Neural progenitor cell (in vitro differentiated cells): ENCODE data around the gene LMNB1. TPM values are rescaled to one million over a fixed set of nuclear protein-coding genes. Genes with fewer than 3 reads are reported as not detected.
A peak's percentile ranks its signal among the peaks of the same experiment; 100 is the strongest.

Source experiments
- DNase-seq: peaks from one replicate; pipeline ENCODE4 v3.0.0-alpha.2; 2016; ENCODE audit warnings: low spot score
- H2AFZ ChIP-seq: fragments of 200-600 bp; sonication (generic); replicated peaks from 2 replicates; pipeline ENCODE4 v1.6.1; 2016; ENCODE audit warnings: antibody characterized with exemption
- H3F3A ChIP-seq: fragments of 200-600 bp; sonication (generic); 2 replicates; pipeline ENCODE4 v1.6.1; 2016; ENCODE audit warnings: antibody characterized with exemption, low read depth
- H3K27ac ChIP-seq: fragments of 200-600 bp; sonication (generic); 2 replicates; pipeline ENCODE4 v1.5.1; 2016; ENCODE audit warnings: mild to moderate bottlenecking
- H3K27me3 ChIP-seq: fragments of 200-600 bp; sonication (generic); 2 replicates; pipeline ENCODE4 v1.6.1; 2016; ENCODE audit warnings: mild to moderate bottlenecking, moderate library complexity
- H3K36me3 ChIP-seq: fragments of 200-600 bp; sonication (generic); 2 replicates; pipeline ENCODE4 v1.5.1; 2016
- H3K4me1 ChIP-seq: fragments of 200-600 bp; sonication (generic); 2 replicates; pipeline ENCODE4 v1.6.1; 2016; ENCODE audit warnings: mixed run types
- H3K4me2 ChIP-seq: fragments of 200-600 bp; sonication (generic); 2 replicates; pipeline ENCODE4 v1.6.1; 2016
- H3K4me3 ChIP-seq: fragments of 200-600 bp; sonication (generic); 2 replicates; pipeline ENCODE4 v1.5.1; 2016
- H3K79me2 ChIP-seq: fragments of 200-600 bp; sonication (generic); 2 replicates; pipeline ENCODE4 v1.6.1; 2016; ENCODE audit warnings: low read depth
- H3K9ac ChIP-seq: fragments of 200-600 bp; sonication (generic); 2 replicates; pipeline ENCODE4 v1.6.1; 2016
- H3K9me3 ChIP-seq: fragments of 200-600 bp; sonication (generic); 2 replicates; pipeline ENCODE4 v1.5.1; 2016; ENCODE audit warnings: low read depth
- H4K20me1 ChIP-seq: fragments of 200-600 bp; sonication (generic); 2 replicates; pipeline ENCODE4 v1.6.1; 2016; ENCODE audit warnings: low read depth
- H3K27ac Mint-ChIP-seq: 3 replicates; pipeline ENCODE4 v1.8.0; 2021; ENCODE audit warnings: mixed read lengths
- H3K27me3 Mint-ChIP-seq: 2 replicates; pipeline ENCODE4 v1.8.0; 2022; ENCODE audit warnings: low read depth, mild to moderate bottlenecking, inconsistent platforms, moderate library complexity, mixed read lengths; ENCODE audit not compliant: insufficient read depth
- H3K36me3 Mint-ChIP-seq: 3 replicates; pipeline ENCODE4 v1.8.0; 2021; ENCODE audit warnings: mixed read lengths
- H3K4me1 Mint-ChIP-seq: 3 replicates; pipeline ENCODE4 v1.8.0; 2021; ENCODE audit warnings: mixed read lengths
- H3K4me3 Mint-ChIP-seq: 3 replicates; pipeline ENCODE4 v1.8.0; 2021; ENCODE audit warnings: mild to moderate bottlenecking, moderate library complexity, mixed read lengths
- H3K9me3 Mint-ChIP-seq: 3 replicates; pipeline ENCODE4 v1.8.0; 2020; ENCODE audit warnings: mixed read lengths
- EZH2 ChIP-seq: fragments of 200-600 bp; sonication (generic); IDR thresholded peaks from 2 replicates; pipeline ENCODE4 v1.6.1; 2017; ENCODE audit warnings: antibody characterized with exemption, mild to moderate bottlenecking, moderate library complexity
- EZH2phosphoT487 ChIP-seq: fragments of 200-600 bp; sonication (generic); IDR thresholded peaks from 2 replicates; pipeline ENCODE4 v1.6.1; 2017; ENCODE audit warnings: antibody characterized with exemption
- total RNA-seq: library from RNA; depleted of rRNA; stranded (reverse); fragments of >200 nt; gene quantifications from 2 replicates; pipeline ENCODE4 v1.2.3, GENCODE V29; 2015; ENCODE audit warnings: low replicate concordance
- TF ChIP-seq, protein P1 (sequence below): fragments of 200-600 bp; sonication (generic); IDR thresholded peaks from 2 replicates; pipeline ENCODE4 v1.5.1; 2017; ENCODE audit warnings: antibody characterized with exemption, mild to moderate bottlenecking

LMNB1 gene
- total RNA-seq, 1 donor from 2014 or later = 245 TPM

DNA sequence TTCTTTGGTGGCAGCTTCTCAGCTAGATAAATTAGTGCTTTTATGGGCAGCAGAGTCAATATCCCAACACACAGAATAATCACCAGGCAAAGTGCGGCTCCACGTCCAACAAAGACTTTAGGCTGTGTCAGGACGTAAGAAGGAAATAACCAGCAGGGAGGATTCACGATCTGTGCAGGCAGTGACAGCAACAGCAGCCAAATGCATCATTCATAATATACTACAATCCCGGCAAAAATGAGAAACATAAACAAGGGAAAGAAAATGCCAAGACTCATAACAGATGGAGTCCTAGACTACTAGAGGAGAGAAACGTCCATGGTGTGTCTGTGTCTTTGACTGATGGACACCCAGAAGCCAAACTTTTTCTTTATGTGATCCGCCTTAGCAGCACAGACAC is 100.7 kb downstream of the LMNB1 start:
- Mint-ChIP-seq H3K36me3 (peaks cover 3% of the 10 kb centered on the region), H3K4me3 (no peak overlapping the region), H3K27me3 (peaks cover 2% of the 10 kb centered on the region), H3K27ac (no peak overlapping the region), H3K4me1 (peaks cover 8% of the 10 kb centered on the region), H3K9me3 (no peaks in the 10 kb centered on the region)
- Histone ChIP-seq H3K36me3 (no peaks in the 10 kb centered on the region), H3K4me2 (no peak overlapping the region), H3K9me3 (no peaks in the 10 kb centered on the region), H3F3A (no peaks in the 10 kb centered on the region), H3K9ac (no peak overlapping the region), H4K20me1 (no peaks in the 10 kb centered on the region), H3K79me2 (no peaks in the 10 kb centered on the region), H3K27me3 (no peaks in the 10 kb centered on the region), H2AFZ (no peak overlapping the region), H3K4me3 (no peak overlapping the region), H3K4me1 (no peaks in the 10 kb centered on the region), H3K27ac (no peak overlapping the region)
- no peak for TF ChIP-seq EZH2phosphoT487
- TF ChIP-seq, protein P1, sequence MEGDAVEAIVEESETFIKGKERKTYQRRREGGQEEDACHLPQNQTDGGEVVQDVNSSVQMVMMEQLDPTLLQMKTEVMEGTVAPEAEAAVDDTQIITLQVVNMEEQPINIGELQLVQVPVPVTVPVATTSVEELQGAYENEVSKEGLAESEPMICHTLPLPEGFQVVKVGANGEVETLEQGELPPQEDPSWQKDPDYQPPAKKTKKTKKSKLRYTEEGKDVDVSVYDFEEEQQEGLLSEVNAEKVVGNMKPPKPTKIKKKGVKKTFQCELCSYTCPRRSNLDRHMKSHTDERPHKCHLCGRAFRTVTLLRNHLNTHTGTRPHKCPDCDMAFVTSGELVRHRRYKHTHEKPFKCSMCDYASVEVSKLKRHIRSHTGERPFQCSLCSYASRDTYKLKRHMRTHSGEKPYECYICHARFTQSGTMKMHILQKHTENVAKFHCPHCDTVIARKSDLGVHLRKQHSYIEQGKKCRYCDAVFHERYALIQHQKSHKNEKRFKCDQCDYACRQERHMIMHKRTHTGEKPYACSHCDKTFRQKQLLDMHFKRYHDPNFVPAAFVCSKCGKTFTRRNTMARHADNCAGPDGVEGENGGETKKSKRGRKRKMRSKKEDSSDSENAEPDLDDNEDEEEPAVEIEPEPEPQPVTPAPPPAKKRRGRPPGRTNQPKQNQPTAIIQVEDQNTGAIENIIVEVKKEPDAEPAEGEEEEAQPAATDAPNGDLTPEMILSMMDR = no peak
- no peak for TF ChIP-seq EZH2
- no peak for DNase-seq

DNA sequence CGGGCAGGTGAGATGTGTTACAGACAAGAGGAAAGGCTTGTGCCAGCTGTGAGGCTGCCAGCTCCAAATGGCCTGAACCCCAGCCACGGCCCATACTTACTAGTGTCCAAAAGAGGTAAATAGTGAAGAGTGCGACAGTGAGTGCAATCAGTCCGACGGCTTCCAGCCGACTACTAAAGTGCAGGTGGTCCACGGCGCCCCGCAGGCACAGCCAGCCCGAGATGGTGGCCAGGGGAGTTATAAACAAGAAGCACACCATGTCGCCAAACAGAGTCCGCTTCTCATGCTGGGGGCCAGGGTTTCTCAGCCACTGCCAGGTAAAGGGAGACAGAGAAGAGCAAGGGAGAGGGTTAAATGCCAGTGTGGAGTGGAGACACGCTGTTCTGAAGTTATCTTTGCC is 101.1 kb downstream of the LMNB1 start:
- peaks cover 3% of the 10 kb centered on the region for H3K36me3 Mint-ChIP-seq
- H2AFZ ChIP-seq = no peak overlapping the region
- H3K27ac Mint-ChIP-seq = no peak overlapping the region
- H3K36me3 ChIP-seq = no peaks in the 10 kb centered on the region
- H3K9me3 Mint-ChIP-seq = no peaks in the 10 kb centered on the region
- DNase-seq = no peak
- H3K4me1 ChIP-seq = no peaks in the 10 kb centered on the region
- no peak overlapping the region for H3K9ac ChIP-seq
- peak overlapping the region; percentile 25 for H3K4me3 Mint-ChIP-seq
- no peak overlapping the region for H3K4me2 ChIP-seq
- H3K4me3 ChIP-seq = no peak overlapping the region
- no peaks in the 10 kb centered on the region for H3K27me3 ChIP-seq
- TF ChIP-seq EZH2phosphoT487 (no peak), EZH2 (no peak)
- TF ChIP-seq, protein P1 = no peak
- no peaks in the 10 kb centered on the region for H3K79me2 ChIP-seq
- no peaks in the 10 kb centered on the region for H4K20me1 ChIP-seq
- H3K9me3 ChIP-seq = no peaks in the 10 kb centered on the region
- peaks cover 8% of the 10 kb centered on the region for H3K4me1 Mint-ChIP-seq
- H3K27ac ChIP-seq = no peak overlapping the region
- H3K27me3 Mint-ChIP-seq = peaks cover 2% of the 10 kb centered on the region
- H3F3A ChIP-seq = no peaks in the 10 kb centered on the region

DNA sequence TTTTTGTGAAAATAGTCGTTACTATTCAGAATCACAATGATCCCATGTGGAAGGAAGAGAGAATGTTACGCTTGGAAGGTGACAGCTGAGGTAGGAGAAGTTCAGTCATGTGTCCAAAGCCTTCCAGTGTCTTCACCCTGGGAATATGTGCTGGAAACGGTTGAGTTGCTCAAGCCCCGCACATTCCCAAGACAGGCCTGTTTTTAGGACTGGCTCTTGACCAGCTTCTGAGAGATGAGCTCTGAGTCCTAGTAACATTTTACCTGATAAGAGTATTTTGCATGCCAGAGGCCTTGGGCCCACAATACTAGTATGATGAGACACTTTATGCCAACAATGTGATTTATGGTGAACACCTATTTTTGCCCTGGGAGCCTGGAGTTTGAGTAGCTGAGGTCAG is 101.7 kb downstream of the LMNB1 start:
- Histone ChIP-seq H3K27me3 (no peaks in the 10 kb centered on the region), H3K79me2 (no peaks in the 10 kb centered on the region), H3F3A (no peaks in the 10 kb centered on the region), H3K9ac (no peak overlapping the region), H2AFZ (no peak overlapping the region), H3K9me3 (no peaks in the 10 kb centered on the region), H4K20me1 (no peaks in the 10 kb centered on the region), H3K4me1 (no peaks in the 10 kb centered on the region), H3K4me2 (no peak overlapping the region), H3K27ac (no peak overlapping the region), H3K36me3 (no peaks in the 10 kb centered on the region), H3K4me3 (no peak overlapping the region)
- H3K36me3 Mint-ChIP-seq = peaks cover 2% of the 10 kb centered on the region
- peaks cover 8% of the 10 kb centered on the region for H3K4me1 Mint-ChIP-seq
- no peaks in the 10 kb centered on the region for H3K9me3 Mint-ChIP-seq
- peaks cover 2% of the 10 kb centered on the region for H3K27me3 Mint-ChIP-seq
- H3K27ac Mint-ChIP-seq = no peak overlapping the region
- no peak for DNase-seq
- TF ChIP-seq, protein P1 = no peak
- no peak for TF ChIP-seq EZH2phosphoT487
- TF ChIP-seq EZH2 = no peak
- H3K4me3 Mint-ChIP-seq = no peak overlapping the region
